Measurements from ENCODE around the gene ZFP57.

ZFP57 gene

GRCh38 chr6:29652198-29652584 lies 28.8 kb downstream of the ZFP57 start:
- no peak for DNase-seq

- DNase-seq = no peak
Observed at GRCh38 chr6:29651413-29652197, 29.3 kb downstream of the ZFP57 start.

- peak; percentile 94 for DNase-seq
Observed at GRCh38 chr6:29649701-29650673, 31.0 kb downstream of the ZFP57 start.

- peak; percentile 20 for DNase-seq
Observed at GRCh38 chr6:29647927-29648642, 32.9 kb downstream of the ZFP57 start.

- DNase-seq = no peak
Observed at GRCh38 chr6:29641430-29642148, 39.4 kb downstream of the ZFP57 start.

DNA sequence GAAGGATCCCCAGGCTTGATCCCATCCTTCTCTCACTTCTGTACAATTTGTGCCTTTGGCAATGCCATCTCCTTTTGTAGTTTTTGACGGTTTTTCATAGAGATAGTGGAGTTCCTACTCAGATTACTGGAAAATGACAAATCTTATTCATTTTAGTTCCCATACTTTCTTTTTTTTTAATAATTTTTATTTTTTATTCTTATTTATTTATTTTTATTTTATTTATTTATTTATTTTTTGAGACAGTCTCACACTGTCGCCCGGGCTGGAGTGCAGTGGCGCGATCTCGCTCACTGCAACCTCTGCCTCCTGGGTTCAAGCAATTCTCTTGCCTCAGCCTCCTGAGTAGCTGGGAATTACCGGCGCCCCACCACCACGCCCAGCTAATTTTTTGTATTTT lies 43.7 kb downstream of the ZFP57 start:
- DNase-seq = no peak

GRCh38 chr6:29633534-29633905 lies 47.4 kb downstream of the ZFP57 start:
- peak; percentile 3 for DNase-seq

- peak; percentile 93 for DNase-seq
Observed at GRCh38 chr6:29632789-29633533, 48.0 kb downstream of the ZFP57 start, which contains the start of gene GABBR1. Gene GABBR1 (minus strand): TSS chr6:29633183. CDS start chr6:29632385, 798 bp downstream.

- peak; percentile 70 for DNase-seq
Observed at GRCh38 chr6:29631860-29632731, 48.9 kb downstream of the ZFP57 start.

DNA sequence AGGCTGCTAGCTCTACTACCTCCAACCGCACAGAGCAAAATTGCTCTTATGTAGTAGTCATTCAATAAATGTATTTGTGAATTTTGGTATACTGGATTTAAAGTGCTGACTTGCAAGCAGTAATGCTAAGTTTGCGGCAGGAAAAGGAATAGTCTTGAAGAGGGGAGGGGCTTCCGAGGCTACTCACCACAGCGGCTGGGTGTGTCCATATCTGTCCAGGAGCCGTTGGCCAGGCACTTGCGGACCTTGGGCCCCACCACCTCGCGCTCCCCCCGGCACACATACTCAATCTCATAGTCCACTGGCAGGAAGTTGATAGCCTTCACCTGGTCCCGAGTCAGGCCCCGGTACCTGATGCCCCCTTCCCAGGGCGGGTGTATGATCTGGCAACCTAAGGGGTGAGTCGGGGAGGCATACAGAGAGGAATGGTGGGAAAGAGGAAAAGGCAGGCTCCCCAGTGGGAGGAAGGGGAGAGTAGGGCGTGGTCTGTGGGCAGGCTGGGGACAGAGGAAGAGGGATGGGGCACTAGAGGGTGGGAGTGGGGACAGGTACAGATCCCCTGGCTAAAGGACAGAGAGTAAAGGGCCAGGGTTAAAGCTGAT lies 49.6 kb downstream of the ZFP57 start:
- DNase-seq = no peak

- DNase-seq = no peak
Observed at GRCh38 chr6:29630315-29630714, 50.6 kb downstream of the ZFP57 start.

- no peak for DNase-seq
Observed at GRCh38 chr6:29629571-29629970, 51.4 kb downstream of the ZFP57 start.

DNA sequence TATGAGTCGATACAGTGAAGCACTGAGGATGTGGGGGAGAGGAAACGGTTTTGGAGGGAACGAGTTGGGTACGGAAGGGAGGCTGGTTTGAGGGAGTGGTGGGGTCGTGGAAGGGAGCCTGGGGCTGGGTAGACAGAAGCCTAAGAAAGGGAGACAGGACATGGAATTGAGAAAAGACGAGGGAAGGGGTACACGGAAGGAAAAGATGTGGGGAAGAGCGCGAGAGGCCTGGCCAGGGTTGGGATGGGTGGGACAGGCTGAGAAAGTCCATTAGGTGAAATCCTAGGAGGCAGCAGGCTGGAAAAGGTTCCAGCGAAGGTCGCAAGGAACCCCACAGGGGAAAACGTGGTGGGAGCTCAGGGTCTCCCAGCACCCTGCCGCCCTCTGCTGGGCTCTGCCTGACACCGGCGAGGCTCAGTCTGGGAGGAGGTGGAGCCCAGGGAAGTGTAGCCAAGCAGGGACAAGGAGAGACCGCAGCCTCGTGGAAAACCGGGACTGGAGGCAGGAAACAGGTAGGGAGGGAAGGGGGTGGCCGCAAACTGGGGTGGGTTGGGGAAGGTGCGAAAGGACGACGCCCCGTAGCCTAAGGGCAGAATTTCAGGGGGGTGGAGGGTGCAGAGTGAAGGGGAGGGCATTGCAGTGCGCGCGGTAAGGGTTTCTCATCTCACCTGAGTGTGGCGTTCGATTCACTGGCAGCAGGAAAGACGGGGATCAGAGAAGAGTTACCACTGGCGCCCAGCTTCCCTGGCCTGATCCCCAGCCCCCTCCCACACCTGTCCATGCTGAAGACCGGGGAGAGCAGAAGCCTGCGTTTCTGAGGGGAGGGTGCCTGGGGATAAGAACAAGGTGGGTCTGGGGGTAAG lies 52.3 kb downstream of the ZFP57 start:
- peak; percentile 82 for DNase-seq

DNA sequence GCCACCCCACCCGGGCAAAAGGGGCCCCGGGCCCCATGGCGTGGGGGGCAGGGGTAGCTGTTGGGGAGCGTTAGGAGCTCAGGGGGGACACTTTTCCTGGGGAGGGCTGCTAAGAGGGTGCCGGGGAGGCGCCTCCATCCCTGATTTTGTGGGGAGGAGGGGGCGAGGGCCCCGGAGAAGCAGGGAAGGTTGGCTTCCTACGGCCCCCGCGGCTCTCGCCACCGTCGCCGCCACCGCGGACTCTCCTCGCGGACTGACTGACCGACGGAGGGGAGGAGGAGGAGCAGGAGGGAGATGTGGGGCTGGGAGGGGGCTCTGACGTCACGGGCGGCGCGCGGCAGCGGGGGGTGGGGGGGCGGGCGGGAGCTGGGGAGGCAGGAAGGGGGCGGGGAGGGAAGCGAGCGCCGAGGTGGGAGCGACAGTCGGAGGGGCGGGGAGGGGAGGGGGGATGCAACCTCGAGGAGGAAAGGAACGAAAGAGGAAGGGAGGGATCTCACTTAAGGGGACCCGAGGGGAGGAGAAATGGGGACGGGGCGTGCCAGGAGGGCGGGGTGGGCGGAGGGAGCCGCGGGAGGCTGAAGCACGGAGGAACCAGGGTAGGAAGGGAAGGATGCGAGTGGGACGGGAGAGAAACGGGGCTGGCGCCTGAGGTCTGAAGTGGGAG lies 53.1 kb downstream of the ZFP57 start:
- DNase-seq = peak; percentile 28

GRCh38 chr6:29626948-29627754 lies 53.8 kb downstream of the ZFP57 start:
- no peak for DNase-seq

DNA sequence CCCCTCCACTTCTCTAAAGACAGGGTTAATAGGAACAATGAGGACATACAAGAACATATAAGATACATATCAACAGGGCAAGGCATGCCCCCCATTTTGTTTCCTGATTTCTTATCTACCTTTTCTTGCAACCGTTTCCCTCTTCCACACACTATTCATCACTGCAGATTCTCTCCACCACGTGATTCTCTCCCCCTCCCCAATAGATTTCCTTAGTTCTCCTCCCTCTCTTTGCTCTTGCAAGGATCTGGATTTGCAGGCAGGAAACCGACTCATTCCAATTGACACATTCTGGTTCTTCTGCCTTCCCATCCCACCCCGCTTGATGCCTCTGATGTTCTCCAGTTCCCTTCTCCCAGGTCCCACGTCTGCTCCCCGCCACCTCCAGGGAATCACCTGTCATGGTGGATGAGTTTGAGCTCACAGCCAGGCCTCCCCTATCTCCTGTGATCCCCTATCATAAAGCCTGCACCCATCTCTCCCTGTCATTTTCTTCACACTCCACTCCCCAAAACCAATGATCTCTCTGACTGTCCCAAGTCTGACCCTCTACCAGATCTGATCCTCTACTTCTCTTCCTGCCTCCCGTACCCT lies 55.5 kb downstream of the ZFP57 start:
- no peak for DNase-seq

GRCh38 chr6:29624520-29624961 lies 56.4 kb downstream of the ZFP57 start:
- DNase-seq = no peak

Data from NCI-H2171 (cell line).